Transverse colon (tissue), 3 donors: ENCODE results near the gene KLHL29.

Experiments
- EP300 ChIP-seq: sonication (generic); formaldehyde crosslinking; IDR thresholded peaks from one replicate; pipeline ENCODE4 v1.6.1; 2017; ENCODE audit warnings: antibody characterized with exemption, low read depth
- POLR2A ChIP-seq: fragments of 450-650 bp; IDR thresholded peaks from one replicate; pipeline ENCODE4 v1.6.1; 2016; ENCODE audit warnings: antibody characterized with exemption, mild to moderate bottlenecking, moderate library complexity
- TF ChIP-seq, protein P1 (sequence below), 5 experiments: fragments of 200-600 bp in 3 of 5; fragments of 450-650 bp in 2 of 5; sonication (generic) in 3 of 5; IDR thresholded peaks; 1 replicate in 2 of 5; 2 replicates in 3 of 5; pipeline ENCODE4 v1.5.1; 2016 to 2017; ENCODE audit warnings: antibody characterized with exemption in 5 of 5, inconsistent platforms in 3 of 5, mild to moderate bottlenecking in 2 of 5, moderate library complexity in 1 of 5

DNA sequence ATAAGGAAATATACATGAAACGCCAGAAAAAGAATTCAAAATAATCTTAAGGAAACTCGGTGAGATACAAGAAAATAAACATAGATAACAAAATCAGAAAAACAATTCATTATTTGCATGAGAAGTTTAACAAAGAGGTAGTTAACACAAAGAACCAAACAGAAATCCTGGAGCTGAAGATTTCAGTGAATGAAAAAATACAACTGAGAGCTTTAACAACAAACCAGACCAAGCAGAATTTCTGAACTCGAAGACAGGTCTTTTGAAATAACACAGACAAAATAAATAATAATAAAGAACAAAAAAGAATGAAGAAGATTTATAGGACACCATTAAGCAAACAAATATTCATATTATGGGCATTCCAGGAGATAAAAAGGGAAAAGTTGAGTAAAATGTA lies 337.3 kb downstream of the KLHL29 start:
- TF ChIP-seq EP300 (no peak), POLR2A (no peak)
- TF ChIP-seq, protein P1, sequence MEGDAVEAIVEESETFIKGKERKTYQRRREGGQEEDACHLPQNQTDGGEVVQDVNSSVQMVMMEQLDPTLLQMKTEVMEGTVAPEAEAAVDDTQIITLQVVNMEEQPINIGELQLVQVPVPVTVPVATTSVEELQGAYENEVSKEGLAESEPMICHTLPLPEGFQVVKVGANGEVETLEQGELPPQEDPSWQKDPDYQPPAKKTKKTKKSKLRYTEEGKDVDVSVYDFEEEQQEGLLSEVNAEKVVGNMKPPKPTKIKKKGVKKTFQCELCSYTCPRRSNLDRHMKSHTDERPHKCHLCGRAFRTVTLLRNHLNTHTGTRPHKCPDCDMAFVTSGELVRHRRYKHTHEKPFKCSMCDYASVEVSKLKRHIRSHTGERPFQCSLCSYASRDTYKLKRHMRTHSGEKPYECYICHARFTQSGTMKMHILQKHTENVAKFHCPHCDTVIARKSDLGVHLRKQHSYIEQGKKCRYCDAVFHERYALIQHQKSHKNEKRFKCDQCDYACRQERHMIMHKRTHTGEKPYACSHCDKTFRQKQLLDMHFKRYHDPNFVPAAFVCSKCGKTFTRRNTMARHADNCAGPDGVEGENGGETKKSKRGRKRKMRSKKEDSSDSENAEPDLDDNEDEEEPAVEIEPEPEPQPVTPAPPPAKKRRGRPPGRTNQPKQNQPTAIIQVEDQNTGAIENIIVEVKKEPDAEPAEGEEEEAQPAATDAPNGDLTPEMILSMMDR (IDR thresholded peaks at IDR 0.05), result no peak
